ENCODE data around the gene CCR3. TPM values are rescaled to one million over a fixed set of nuclear protein-coding genes. Genes with fewer than 3 reads are reported as not detected.

Gene CCR3
- polyA plus RNA-seq, 1 donor (not counting 4 experiments of a cell fraction or from before 2014, with no cell fraction given), result 0.16 TPM

- dilution Hi-C loops (cut with MboI; ENCODE audit: extremely low pct_ligation_motif_present, low sequenced_read_pairs), result no loop called here
- TF ChIP-seq, protein P1, sequence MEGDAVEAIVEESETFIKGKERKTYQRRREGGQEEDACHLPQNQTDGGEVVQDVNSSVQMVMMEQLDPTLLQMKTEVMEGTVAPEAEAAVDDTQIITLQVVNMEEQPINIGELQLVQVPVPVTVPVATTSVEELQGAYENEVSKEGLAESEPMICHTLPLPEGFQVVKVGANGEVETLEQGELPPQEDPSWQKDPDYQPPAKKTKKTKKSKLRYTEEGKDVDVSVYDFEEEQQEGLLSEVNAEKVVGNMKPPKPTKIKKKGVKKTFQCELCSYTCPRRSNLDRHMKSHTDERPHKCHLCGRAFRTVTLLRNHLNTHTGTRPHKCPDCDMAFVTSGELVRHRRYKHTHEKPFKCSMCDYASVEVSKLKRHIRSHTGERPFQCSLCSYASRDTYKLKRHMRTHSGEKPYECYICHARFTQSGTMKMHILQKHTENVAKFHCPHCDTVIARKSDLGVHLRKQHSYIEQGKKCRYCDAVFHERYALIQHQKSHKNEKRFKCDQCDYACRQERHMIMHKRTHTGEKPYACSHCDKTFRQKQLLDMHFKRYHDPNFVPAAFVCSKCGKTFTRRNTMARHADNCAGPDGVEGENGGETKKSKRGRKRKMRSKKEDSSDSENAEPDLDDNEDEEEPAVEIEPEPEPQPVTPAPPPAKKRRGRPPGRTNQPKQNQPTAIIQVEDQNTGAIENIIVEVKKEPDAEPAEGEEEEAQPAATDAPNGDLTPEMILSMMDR (optimal IDR thresholded peaks at IDR 0.05 in 1 of 3, IDR thresholded peaks at IDR 0.05 in 1 of 3, conservative IDR thresholded peaks at IDR 0.05 in 1 of 3; ENCODE audit: extremely low read depth in 1 of 3, insufficient read depth in 2 of 3, low read length in 3 of 3), result no peak
- no peak for TF ChIP-seq EZH2 (IDR thresholded peaks at IDR 0.05; ENCODE audit: low read length)
- Histone ChIP-seq H3K4me3 (ENCODE audit: control insufficient read depth in 2 of 3, extremely low read depth in 1 of 3, insufficient read depth in 2 of 3, low read depth in 1 of 3, low read length in 3 of 3) (no peak overlapping the region), H3K36me3 (ENCODE audit: control insufficient read depth in 2 of 2, extremely low read depth in 1 of 2, insufficient read depth in 2 of 2, low read length in 2 of 2) (no peaks in the 10 kb centered on the region), H3K4me1 (ENCODE audit: control insufficient read depth, extremely low read depth, insufficient read depth, low read length) (peaks cover 8% of the 10 kb centered on the region), H3K79me2 (ENCODE audit: control insufficient read depth, insufficient read depth, low read length) (no peaks in the 10 kb centered on the region), H3K4me2 (ENCODE audit: control insufficient read depth, extremely low read depth, insufficient read depth, low read depth, low read length) (no peak overlapping the region), H3K27me3 (ENCODE audit: control insufficient read depth, extremely low read depth, insufficient read depth, low read length) (no peaks in the 10 kb centered on the region), H3K9ac (ENCODE audit: control insufficient read depth, extremely low read depth, insufficient read depth, low read length) (no peak overlapping the region), H4K20me1 (ENCODE audit: control insufficient read depth, extremely low read depth, insufficient read depth, low read length) (no peaks in the 10 kb centered on the region), H2AFZ (ENCODE audit: control insufficient read depth, low read length) (no peak overlapping the region), H3K9me3 (ENCODE audit: control insufficient read depth, low read depth, low read length) (peaks cover 3% of the 10 kb centered on the region), H3K27ac (ENCODE audit: control insufficient read depth, insufficient read depth, low read length) (no peak overlapping the region), H3K9me1 (ENCODE audit: control insufficient read depth, extremely low read depth, insufficient read depth, low read length) (no peaks in the 10 kb centered on the region)
- no peak for DNase-seq (ENCODE audit: low read depth, low spot score)
- FAIRE-seq, result no peak
These were observed 40.4 kb downstream of the CCR3 start for GRCh38 chr3:46282696-46283095.

GRCh38 chr3:46283881-46284450 is 41.7 kb downstream of the CCR3 start:
- Histone ChIP-seq H3K9me1 (ENCODE audit: control insufficient read depth, extremely low read depth, insufficient read depth, low read length) (no peaks in the 10 kb centered on the region), H3K4me2 (ENCODE audit: control insufficient read depth, extremely low read depth, insufficient read depth, low read depth, low read length) (no peak overlapping the region), H2AFZ (ENCODE audit: control insufficient read depth, low read length) (no peak overlapping the region), H4K20me1 (ENCODE audit: control insufficient read depth, extremely low read depth, insufficient read depth, low read length) (no peaks in the 10 kb centered on the region), H3K27ac (ENCODE audit: control insufficient read depth, insufficient read depth, low read length) (no peak overlapping the region), H3K9me3 (ENCODE audit: control insufficient read depth, low read depth, low read length) (peaks cover under 1% of the 10 kb centered on the region), H3K9ac (ENCODE audit: control insufficient read depth, extremely low read depth, insufficient read depth, low read length) (no peak overlapping the region), H3K36me3 (ENCODE audit: control insufficient read depth in 2 of 2, extremely low read depth in 1 of 2, insufficient read depth in 2 of 2, low read length in 2 of 2) (no peaks in the 10 kb centered on the region), H3K27me3 (ENCODE audit: control insufficient read depth, extremely low read depth, insufficient read depth, low read length) (no peaks in the 10 kb centered on the region), H3K79me2 (ENCODE audit: control insufficient read depth, insufficient read depth, low read length) (no peaks in the 10 kb centered on the region), H3K4me3 (ENCODE audit: control insufficient read depth in 2 of 3, extremely low read depth in 1 of 3, insufficient read depth in 2 of 3, low read depth in 1 of 3, low read length in 3 of 3) (no peak overlapping the region), H3K4me1 (ENCODE audit: control insufficient read depth, extremely low read depth, insufficient read depth, low read length) (peaks cover 8% of the 10 kb centered on the region)
- TF ChIP-seq EZH2 (IDR thresholded peaks at IDR 0.05; ENCODE audit: low read length), result no peak
- TF ChIP-seq, protein P1 (optimal IDR thresholded peaks at IDR 0.05 in 1 of 3, IDR thresholded peaks at IDR 0.05 in 1 of 3, conservative IDR thresholded peaks at IDR 0.05 in 1 of 3; ENCODE audit: extremely low read depth in 1 of 3, insufficient read depth in 2 of 3, low read length in 3 of 3), result no peak
- FAIRE-seq (no peak), DNase-seq (ENCODE audit: low read depth, low spot score) (no peak)
- dilution Hi-C loops (cut with MboI; ENCODE audit: extremely low pct_ligation_motif_present, low sequenced_read_pairs), result no loop called here
